T1000 (cell line): Measurements from ENCODE around the gene DPP6.
"Not testable (repeated sequence)": the region's sequence is repeated elsewhere in the genome, so short reads cannot be mapped to it uniquely, and the experiment has no call there.

Experiments used
- DNase-seq: peaks from one replicate; lab custom pipeline; 2025; ENCODE audit warnings: mixed read lengths; lab: John Stamatoyannopoulos, UW

Gene DPP6

DNA sequence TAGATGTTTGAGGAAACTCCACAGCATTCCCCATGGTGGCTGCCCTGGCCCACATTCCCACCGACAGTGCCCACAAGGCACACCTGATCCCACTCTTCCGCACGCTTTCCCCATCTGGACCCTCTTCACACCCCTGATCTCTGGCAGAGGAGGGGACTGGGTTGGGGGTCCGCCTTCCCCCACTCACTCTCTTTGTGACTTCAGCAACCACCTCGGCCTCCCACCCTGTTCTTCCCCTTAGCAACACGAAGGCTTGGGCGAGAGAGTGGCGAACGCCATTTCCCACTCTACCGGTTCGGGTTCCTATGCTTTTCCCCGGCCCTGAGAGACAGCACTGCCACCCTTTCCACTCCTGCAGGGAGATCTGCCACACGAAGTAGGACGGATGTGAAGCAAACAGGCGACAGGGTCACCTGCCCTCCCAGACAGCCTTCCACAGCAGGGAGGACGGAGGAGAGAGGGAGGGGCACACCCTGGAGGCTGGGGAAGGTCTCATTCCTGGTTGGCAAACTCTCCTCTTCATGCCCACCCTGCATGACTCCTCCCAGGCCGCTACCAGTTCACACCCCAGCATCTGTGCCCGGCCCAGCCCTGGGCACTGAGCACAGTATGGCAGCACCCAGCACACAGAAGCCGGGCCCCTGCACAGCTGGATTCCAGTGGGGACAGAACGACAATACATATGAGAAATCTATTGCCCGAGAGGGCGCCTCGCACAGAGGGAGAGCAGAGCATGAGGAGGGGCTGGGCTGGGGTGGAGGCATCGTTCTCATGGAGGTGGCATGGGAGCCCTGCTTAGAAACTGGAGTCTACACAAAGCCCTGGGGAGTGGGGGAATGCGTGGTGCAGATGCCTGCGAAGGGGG is 857.3 kb downstream of the DPP6 start:
- no peak for DNase-seq

DNA sequence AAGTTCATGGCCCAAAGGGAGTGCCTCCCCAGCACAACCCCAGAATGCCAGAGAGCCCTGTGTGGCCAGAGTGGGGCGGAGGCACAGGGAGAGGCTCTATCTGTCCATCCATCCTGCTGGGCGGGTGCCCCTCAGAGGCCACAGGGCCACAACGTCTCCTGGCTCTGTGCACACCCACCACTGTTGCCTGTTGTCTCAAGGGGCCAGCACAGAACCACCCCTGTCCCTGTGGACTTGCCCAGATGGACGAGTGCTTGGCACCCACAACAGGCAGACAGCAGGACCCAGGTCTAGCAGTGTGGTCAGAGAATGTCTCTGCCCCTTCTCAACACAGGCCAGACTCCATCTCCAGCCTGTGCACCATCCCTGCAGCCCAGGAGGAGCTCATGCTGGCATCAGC is 857.9 kb downstream of the DPP6 start:
- no peak for DNase-seq

DNA sequence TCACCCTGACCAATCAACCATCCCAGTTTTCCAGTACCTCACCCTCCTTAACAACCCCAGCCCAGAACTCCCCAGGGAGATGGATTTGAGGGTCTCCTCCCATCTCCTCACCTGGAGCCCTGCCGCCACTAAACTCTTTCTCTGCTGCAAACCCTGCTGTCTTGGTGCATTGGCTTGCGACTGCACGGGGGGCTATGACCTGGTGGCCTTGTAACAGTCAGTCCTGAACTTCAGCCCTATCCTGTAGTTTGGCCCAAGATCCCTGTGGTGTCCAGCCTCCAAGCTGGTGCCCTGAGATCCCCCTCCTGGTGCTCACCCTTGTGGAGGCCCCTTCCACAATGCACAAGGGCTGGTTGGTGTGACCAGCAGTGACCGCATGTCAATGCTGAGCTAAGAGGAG is 858.8 kb downstream of the DPP6 start:
- no peak for DNase-seq

DNA sequence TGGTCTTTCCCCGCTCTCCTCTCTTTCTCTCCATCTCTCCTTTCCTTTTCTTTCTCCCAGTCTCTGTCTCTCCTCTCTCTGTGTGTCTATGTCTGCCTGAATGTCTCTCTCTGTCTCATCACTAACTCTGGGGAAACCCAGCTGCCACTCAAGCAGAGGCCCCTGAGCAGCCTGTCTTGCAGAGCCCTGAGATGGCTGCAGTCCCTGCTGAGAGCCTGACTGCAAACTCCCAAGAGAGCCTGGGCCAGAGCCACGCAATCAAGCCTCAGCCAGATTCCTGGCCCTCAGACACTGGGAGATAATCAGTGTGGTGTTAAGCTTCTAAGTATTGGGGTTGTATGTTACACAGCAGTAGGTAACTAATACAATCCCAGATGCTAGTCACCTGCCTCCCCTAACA is 859.2 kb downstream of the DPP6 start:
- DNase-seq: no peak

DNA sequence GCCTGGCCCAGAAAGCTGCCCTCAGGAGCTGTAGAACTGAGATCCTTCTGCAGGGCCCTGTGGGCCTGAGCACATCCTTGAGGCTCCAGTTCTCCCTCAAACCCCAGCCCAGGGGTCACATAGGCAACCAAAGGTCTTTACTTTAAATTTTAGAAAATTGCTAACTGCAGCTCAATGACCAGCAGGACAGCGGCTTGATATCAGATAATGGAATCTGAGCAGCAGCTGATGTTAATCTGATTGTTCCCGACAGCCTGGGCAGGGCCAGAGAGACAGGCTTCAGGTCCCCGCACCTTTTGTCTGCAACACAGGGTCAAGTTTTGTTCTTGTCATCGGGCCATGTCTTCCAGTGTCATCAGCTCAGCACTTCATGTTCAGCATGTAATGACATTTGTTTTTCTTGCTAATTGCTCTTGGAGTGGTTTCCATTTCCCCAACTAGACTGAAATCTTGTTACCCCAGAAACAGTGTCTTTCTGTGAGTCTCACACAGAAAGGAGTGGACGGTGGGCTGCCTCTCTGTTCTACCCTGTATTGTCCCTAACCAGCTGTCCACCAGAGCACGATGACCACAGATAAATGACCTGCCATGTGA is 859.8 kb downstream of the DPP6 start:
- DNase-seq: no peak

DNA sequence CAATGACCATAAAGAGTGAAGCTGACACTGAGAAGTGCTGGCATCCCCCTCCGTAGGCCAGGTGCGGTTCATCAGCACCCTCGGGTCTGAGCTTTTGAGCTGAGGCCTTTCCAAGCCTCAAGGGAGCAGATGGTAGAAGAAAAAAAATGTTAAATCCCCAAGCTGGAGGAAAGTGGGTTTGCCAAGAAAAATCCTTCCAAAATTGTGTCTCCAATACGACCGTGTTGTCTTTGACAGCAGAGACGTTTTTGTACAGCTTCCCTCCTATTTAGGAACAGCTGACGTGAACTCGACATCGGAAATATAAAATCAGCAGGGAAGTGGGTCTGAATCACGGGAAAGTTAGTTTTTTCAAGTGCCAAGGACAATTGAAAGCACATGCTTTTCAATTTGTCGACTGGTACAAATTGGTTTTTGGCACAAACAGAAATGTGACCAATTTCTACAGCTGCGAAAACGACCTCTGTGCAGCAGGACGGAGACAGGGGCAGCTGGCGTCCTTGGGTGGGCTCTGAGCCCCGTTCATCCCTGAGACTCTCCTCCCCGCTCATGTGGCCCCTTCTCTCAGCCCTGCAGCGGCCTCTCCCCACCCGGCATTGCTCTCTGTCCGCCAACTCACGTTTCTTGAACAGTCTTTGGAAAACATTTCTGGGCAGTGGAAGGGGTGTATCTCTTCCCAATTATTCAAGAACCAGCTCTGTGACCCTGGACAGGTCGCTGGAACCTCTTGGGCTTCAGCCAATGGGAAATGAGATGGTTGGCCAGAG is 860.9 kb downstream of the DPP6 start:
- DNase-seq: no peak

DNA sequence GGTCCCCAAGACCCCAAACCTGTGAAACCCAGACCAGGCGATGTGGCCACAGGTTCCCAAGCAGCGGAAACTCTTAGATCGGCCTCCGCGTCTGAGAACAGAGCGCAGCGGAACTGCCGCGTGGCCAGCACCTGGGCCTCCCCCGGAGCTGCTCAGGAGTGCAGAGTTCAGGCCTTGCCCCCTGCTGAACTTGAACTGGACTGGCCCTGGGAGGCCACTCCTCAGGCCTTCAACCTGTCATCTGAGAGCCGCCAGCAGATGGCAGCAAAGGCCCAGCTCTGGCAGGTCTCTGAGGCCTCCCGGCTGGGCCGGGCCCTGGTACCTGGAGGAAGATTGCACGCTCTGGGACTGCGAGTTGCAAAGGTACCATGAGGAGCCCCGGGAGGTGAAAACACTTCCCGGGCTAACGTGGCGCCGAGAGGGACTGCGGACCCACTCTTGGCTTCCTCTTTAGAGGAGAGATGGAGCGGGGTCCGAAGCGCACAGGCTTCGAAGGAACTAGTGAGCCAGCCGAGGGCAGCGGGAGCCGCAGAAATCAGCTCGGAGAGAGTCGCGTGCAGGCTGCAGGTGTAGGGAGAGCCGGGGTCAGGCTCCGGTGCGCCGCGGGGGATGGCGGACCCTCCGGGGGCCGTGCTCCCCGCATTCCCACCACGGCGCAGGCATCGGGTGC is 861.6 kb downstream of the DPP6 start:
- peak; percentile 33 for DNase-seq

DNA sequence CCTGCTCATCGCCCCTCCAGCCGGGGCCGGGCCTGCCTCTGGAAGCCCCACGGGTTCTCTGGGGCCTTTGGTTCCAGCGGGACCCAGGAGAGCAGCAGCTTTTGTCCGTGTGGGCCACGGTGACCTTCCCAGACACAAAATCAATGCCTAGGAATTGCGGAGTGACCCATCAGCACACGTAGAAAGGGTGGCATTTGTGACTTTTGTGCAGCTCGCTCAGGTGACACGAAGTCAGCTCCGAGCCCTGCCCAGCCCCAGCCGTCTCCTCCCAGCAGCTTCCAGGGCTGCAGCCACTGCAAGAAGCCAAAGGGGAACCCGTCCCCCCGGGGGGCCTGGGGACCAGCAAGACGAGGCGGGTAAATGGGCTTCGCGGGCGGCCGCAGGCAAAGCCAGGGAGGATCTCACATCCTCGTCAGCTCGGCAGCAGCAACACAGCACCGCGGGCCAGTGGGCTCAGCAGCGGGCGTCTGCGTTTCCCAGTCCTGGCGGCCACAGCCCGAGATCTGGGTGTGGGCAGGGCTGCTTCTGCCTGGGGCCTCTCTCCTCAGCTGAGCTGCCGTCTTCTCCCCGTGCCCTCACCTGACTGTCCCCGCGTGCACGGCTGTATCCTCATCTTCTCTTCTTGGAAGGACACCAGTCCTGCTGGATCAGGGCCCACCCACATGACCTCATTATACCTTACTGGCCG is 862.3 kb downstream of the DPP6 start:
- DNase-seq: no peak

DNA sequence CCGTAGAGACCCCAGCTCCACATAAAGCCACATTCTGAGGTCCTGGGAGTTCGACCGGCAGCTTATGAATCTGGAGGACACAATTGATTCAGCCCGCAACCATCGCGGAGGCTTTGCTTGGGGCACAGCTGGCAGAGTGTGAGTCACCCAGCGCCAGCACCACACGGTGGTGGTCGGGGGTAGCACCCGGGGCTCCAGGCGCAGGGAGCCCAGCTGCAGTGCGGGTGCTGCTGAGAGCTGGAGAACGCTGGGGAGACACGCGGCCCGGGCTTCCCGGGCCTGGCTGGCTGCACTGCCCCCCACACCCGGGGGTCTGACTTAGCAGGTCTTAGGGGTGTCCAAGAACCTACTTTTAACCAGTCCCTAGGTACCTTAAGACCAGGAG is 862.8 kb downstream of the DPP6 start:
- no peak for DNase-seq

DNA sequence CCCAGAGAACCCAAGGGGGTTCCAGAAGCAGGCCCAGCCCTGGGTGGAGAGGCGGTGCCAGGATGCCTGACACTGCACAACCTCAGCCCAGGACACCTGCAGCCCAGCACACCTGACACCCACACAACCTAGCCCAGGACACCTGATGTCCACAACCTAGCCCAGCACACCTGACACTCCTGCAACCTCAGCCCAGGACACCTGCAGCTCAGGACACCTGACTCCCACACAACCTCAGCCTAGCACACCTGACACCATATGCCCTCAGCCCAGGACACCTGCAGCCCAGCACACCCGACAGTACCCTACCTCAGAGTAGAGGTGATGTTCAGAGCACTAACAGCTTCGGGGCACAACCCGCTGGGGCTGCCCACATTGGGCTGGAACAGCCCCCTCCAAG is 863.4 kb downstream of the DPP6 start:
- DNase-seq: no peak

DNA sequence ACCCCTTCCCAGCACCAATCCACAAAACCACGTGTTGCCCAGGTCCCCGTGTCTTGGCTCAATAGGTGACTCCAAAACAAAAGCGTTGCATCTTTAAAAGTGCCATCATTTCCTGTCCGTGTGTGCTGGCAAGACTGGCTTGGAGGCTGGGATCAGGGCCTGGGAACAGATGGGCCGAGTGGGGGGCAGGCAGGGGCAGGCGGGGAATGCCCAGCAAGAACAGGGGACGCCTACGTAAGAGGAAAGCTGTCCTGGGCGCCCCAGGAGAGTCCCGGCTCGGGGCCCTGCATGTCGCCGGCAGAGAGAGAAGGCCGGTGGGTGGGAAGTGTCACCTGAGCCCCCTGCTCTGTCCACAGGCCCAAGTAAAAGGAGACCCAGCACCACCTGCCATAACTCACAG is 864.2 kb downstream of the DPP6 start:
- DNase-seq: no peak

DNA sequence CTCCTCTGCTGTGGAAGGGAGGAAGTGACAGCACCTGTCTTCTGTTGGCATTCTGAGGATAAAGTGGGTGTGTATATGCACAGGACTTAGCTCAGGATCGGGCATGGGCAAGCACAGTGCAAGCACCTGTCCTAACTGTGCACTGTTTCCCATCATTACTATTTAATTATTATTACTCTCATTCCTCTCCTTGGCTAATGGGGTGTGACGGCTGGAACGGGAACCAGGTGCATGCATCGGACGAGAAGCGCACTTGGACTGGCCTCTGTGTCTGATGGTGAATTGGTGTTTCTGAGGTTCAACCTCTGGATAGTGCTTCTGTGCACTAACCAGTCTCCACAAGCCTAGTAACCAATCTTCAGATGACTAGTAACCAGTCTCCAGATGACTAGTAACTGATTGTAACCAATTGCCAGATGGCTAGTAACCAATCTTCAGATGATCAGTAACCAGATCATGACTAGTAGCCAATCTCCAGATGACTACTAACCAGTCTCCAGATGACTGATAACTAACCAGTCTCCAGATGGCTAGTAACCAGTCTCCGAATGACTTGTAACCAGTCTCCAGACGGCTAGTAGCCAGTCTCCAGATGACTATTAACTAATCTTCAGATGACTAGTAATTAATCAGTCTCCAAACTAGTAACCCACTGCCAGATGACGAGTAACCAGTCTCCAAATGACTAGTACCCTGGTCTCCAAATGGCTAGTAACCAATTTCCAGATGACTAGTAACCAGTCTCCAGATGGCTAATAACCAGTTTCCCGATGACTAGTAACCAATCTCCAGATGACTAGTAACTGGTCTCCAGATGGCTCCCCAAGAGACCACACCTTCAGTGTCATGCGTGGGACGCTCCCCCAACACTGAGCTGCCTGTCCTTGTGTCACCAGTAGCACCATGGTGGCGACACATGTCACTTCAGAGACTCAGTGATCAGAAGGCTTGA is 864.9 kb downstream of the DPP6 start:
- no peak for DNase-seq

DNA sequence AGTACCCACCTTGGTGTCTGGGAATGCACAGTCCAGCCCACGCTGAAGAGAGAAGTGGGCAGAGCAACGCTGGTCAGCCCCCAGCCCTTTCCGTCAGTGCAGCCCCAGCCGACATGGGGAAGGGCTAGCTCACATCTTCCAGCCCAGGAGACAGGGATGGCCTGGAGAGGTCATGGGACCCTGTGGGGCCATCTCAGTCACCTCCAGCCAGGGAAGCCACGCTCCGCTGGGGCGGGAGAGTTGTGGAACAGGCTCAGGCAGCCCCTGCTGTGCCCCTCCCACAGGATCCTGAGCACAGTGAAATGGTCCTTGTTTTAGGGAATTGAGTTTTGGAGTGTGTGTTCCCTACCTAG is 865.6 kb downstream of the DPP6 start:
- no peak for DNase-seq

DNA sequence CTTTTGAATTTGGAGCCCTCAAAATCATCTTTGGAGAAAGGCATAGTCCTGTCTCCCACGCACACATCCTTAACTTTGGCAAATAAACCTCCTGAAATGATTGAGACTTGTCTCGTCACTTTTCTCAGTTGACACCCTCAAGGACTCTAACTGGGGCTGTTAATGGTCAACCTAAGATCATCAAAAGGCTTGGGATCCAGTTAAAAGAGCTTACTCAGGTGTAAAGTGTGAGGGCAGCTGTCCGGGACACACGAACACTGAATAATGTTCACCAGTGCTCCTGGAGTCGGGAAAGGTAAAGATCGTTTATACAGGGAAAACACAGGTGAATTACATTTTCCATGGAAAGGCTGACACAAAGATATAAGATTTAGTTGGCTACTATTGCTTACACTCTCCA is 866.1 kb downstream of the DPP6 start:
- DNase-seq: no peak

DNA sequence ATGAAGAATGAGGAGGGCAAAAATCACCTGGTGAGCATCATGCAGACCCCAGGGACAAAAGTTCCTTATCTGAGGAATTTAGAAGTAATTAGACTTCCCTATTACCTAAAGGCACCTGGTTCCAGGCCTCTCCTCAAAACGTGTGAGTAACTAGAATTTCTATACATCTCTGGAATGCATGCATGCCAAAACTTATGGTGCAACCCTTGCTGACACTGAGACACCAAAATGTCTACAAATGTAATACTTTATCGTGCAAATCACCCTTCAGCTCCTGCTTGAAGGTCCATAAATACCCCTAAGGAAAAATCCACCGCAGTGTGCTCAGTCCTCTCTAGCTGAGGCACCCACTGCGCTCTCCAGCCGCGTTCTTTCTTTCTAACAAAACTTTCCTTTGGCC is 866.5 kb downstream of the DPP6 start:
- DNase-seq: no peak

DNA sequence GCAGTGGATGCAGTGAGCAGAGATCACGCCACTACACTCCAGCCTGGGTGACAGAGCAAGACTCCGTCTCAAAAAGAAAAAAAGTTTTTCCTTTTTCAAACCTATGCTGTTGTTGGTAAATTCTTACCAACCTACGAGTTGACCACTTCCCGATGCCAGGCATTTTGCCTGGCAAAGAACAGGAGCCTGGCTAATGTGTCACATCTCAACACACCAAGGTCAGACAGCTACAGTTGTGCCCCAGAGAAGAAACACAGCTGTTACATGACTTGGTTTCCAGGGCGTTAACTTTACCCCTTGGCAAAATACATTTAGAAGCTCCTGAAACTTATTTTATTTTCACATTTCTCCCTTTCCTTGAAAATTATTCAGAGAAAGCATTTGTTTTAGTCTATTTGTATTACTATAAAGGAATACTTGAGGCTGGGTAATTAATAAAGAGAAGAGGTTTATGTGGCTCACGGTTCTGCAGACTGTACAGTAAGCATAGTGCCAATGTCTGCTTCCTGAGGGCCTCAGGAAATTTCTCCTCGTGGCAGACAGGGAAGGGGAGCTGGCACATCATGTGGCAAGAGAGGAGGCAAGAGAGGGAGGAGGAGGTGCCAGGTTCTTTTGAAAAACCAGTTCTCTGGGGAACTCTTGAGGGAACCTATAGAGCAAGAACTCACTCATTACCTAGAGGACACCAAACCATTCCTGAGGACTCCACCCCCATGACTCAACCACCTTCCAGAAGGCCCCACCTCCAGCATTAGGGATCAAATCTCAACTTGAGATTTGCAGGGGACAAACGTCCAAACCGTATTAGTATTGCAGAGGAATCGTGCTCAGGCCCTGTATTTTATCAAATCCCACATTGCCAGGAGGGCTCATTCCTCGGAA is 867.4 kb downstream of the DPP6 start:
- no peak for DNase-seq

DNA sequence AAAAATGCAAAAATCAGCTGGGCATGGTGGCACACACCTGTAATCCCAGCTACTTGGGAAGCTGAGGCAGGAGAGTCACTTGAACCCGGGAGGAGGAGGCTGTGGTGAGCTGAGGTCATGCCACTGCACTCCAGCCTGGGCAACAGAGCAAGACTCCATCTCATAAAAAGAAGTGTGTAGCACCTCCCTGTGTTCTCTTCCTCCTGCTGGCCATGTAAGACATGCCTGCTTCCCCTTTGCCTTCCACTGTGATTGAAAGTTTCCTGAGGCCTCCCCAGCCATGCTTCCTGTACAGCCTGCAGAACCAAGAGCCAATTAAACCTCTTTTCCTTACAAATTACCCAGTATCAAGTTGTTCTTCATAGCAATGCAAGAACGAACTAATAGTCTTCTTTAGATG is 870.3 kb downstream of the DPP6 start:
- DNase-seq: not testable (repeated sequence)

DNA sequence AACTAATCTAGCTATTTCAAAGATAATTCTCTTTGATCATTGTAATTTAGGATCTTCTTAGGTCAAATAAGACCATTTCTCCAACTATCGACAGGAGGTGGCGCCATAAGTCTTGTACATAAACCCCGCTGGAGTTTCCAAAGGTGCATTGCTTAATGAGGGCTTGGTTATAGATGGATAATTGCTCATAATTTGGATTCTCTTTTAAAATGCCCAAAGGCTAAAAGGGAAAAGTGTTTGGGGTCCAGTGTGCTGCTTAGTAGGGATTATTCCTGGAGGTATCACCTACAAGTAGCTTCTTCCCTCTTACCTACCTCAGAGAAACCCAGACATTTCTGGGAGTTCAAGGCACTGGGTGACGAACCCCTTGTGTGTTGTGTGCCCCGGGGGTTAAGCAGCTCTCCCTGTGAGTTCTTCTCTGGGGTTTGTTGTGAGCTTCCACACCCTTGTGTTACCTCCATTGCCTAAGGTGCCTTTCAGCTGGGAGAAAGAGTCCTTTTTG is 875.5 kb downstream of the DPP6 start:
- peak; percentile 30 for DNase-seq

DNA sequence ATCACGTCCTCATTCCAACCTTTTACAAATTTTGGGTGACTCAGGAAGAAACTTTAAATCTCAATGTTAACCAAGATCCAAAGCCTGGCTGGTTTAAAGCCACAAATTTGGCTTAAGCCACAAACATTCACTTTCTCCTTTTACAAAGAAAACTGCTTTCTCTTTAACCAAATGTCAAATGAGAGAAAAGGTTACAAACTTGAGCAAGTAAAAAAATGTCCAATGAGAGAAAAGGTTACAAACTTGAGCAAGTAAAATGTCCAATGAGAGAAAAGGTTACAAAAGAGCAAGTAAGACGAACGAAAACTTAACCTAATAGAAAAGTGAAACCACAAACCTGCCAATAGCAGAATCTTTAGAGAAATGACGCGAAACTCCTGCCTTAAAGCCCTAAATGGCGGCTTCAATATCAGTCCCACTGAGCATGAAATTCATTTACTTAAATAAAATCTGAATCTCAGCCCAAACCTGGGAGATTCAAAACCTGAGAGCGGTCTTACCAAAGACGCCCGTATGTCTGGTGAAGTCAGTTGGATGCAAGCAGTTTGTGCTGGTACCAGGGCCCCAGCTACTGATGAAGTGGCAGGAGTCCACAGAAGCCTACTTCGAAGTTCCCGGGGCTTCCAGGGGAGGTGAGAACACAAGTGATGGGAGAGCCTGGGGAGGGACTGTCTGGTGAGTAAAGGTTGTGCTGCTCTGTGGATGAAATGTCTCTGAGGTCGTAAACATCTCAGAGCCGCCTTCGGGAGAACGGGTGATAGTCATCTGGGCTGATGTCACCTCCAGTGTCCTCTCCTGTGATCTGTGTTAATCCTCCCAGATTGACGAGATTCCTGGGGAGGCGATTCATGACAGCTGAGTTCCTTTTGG is 876.2 kb downstream of the DPP6 start:
- DNase-seq: peak; percentile 25
